WTC11 (cell line): ENCODE data around the gene DDX39B. TPM values are rescaled to one million over a fixed set of nuclear protein-coding genes. Genes with fewer than 3 reads are reported as not detected.
A peak's percentile ranks its signal among the peaks of the same experiment; 100 is the strongest.

Source experiments
- ATAC-seq: fragments of 200-7000 bp; cut with Tn5 transposase; 2 replicates; pipeline ENCODE4 v1.10.0; 2021; ENCODE audit warnings: mild to moderate bottlenecking, moderate library complexity
- CTCF ChIA-PET: fragments of 300-600 bp; sonication (Branson Sonifier 250); formaldehyde crosslinking; loops from one replicate; lab custom pipeline; 2021; ENCODE audit warnings: antibody characterized with exemption; lab: Charles Lee
- POLR2A ChIA-PET: fragments of 350-600 bp; sonication (Branson Sonifier 250); formaldehyde crosslinking; loops from one replicate; lab custom pipeline; 2021; ENCODE audit warnings: antibody characterized with exemption; lab: Charles Lee
- DNase-seq: peaks from one replicate; pipeline ENCODE4 v3.0.0; 2021; ENCODE audit warnings: low spot score
- H3K27ac Mint-ChIP-seq: 2 replicates; pipeline ENCODE4 v1.8.0; 2021; ENCODE audit warnings: mixed read lengths
- H3K27me3 Mint-ChIP-seq: 2 replicates; pipeline ENCODE4 v1.8.0; 2021; ENCODE audit warnings: low read depth, mild to moderate bottlenecking, moderate library complexity, mixed read lengths
- H3K36me3 Mint-ChIP-seq: 2 replicates; pipeline ENCODE4 v1.8.0; 2021; ENCODE audit warnings: mixed read lengths
- H3K4me1 Mint-ChIP-seq: 2 replicates; pipeline ENCODE4 v1.8.0; 2022; ENCODE audit warnings: mixed read lengths
- H3K4me3 Mint-ChIP-seq: 2 replicates; pipeline ENCODE4 v1.8.0; 2021; ENCODE audit warnings: mild to moderate bottlenecking, moderate library complexity, mixed read lengths
- H3K9me3 Mint-ChIP-seq: 2 replicates; pipeline ENCODE4 v1.8.0; 2021; ENCODE audit warnings: mixed read lengths
- CREB1 ChIP-seq: sonication (generic); formaldehyde crosslinking; IDR thresholded peaks from 2 replicates; pipeline ENCODE4 v1.8.0; 2023; ENCODE audit warnings: mild to moderate bottlenecking, missing genetic modification reagents
- ELF4 ChIP-seq: sonication (generic); formaldehyde crosslinking; IDR thresholded peaks from 2 replicates; pipeline ENCODE4 v1.8.1; 2022; ENCODE audit warnings: low read depth, mild to moderate bottlenecking, moderate library complexity, missing genetic modification reagents
- FOXP1 ChIP-seq: sonication (generic); formaldehyde crosslinking; IDR thresholded peaks from 2 replicates; pipeline ENCODE4 v1.8.0; 2022; ENCODE audit warnings: missing genetic modification reagents, mild to moderate bottlenecking, moderate library complexity, borderline replicate concordance
- IRF2 ChIP-seq: sonication (generic); formaldehyde crosslinking; IDR thresholded peaks from 2 replicates; pipeline ENCODE4 v1.8.0; 2022; ENCODE audit warnings: low read depth, missing genetic modification reagents, borderline replicate concordance
- MYBL2 ChIP-seq: sonication (generic); formaldehyde crosslinking; IDR thresholded peaks from 2 replicates; pipeline ENCODE4 v1.8.1; 2023; ENCODE audit warnings: mild to moderate bottlenecking, moderate library complexity, missing genetic modification reagents
- NFE2L1 ChIP-seq: sonication (generic); formaldehyde crosslinking; IDR thresholded peaks from 2 replicates; pipeline ENCODE4 v1.8.1; 2023; ENCODE audit warnings: missing genetic modification reagents
- RELA ChIP-seq: sonication (generic); formaldehyde crosslinking; IDR thresholded peaks from 2 replicates; pipeline ENCODE4 v1.8.1; 2022; ENCODE audit warnings: missing genetic modification reagents, mild to moderate bottlenecking, borderline replicate concordance
- TCF7 ChIP-seq: sonication (generic); formaldehyde crosslinking; IDR thresholded peaks from 2 replicates; pipeline ENCODE4 v1.8.0; 2022; ENCODE audit warnings: mild to moderate bottlenecking, low read depth, missing genetic modification reagents, moderate library complexity
- TEAD1 ChIP-seq: sonication (generic); formaldehyde crosslinking; IDR thresholded peaks from 2 replicates; pipeline ENCODE4 v1.8.0; 2022; ENCODE audit warnings: mild to moderate bottlenecking, missing genetic modification reagents
- TEAD4 ChIP-seq: sonication (generic); formaldehyde crosslinking; IDR thresholded peaks from 2 replicates; pipeline ENCODE4 v1.8.0; 2022; ENCODE audit warnings: mild to moderate bottlenecking, missing genetic modification reagents
- TP53 ChIP-seq: sonication (generic); formaldehyde crosslinking; IDR thresholded peaks from 2 replicates; pipeline ENCODE4 v1.8.1; 2023; ENCODE audit warnings: mild to moderate bottlenecking, missing genetic modification reagents
- ZNF219 ChIP-seq: sonication (generic); formaldehyde crosslinking; IDR thresholded peaks from 2 replicates; pipeline ENCODE4 v1.8.0; 2023; ENCODE audit warnings: missing genetic modification reagents, mild to moderate bottlenecking, borderline replicate concordance
- ZNF423 ChIP-seq: fragments of 250-450 bp; sonication (Bioruptor Pico); IDR thresholded peaks from 2 replicates; pipeline ENCODE4 v2.1.2; 2022; ENCODE audit warnings: mild to moderate bottlenecking, moderate library complexity
- total RNA-seq: library from RNA; stranded (reverse); gene quantifications from 3 replicates; pipeline ENCODE4 v1.2.3, GENCODE V29; 2021
- TF ChIP-seq, protein P1 (sequence below): sonication (generic); formaldehyde crosslinking; IDR thresholded peaks from 2 replicates; pipeline ENCODE4 v1.8.0; 2022; ENCODE audit warnings: mild to moderate bottlenecking, missing genetic modification reagents
- TF ChIP-seq, protein P2 (sequence below): sonication (generic); formaldehyde crosslinking; IDR thresholded peaks from 2 replicates; pipeline ENCODE4 v1.8.0; 2022; ENCODE audit warnings: mild to moderate bottlenecking, missing genetic modification reagents
- TF ChIP-seq, protein P3 (sequence below): sonication (generic); formaldehyde crosslinking; IDR thresholded peaks from 2 replicates; pipeline ENCODE4 v1.8.1; 2022; ENCODE audit warnings: mild to moderate bottlenecking, moderate library complexity, missing genetic modification reagents
- TF ChIP-seq, protein P4 (sequence below): fragments of 250-450 bp; sonication (Bioruptor Pico); IDR thresholded peaks from 2 replicates; pipeline ENCODE4 v1.9.0; 2021; ENCODE audit warnings: mild to moderate bottlenecking, borderline replicate concordance
- TF ChIP-seq, protein P5 (sequence below): sonication (generic); formaldehyde crosslinking; IDR thresholded peaks from 2 replicates; pipeline ENCODE4 v1.8.1; 2023; ENCODE audit warnings: mild to moderate bottlenecking, missing genetic modification reagents, moderate library complexity
- TF ChIP-seq, protein P6 (sequence below): sonication (generic); formaldehyde crosslinking; conservative IDR thresholded peaks from 2 replicates; pipeline ENCODE4 v1.8.1; 2023; ENCODE audit warnings: mild to moderate bottlenecking, low read depth, missing genetic modification reagents, moderate library complexity
- TF ChIP-seq, protein P7 (sequence below): sonication (generic); formaldehyde crosslinking; IDR thresholded peaks from 2 replicates; pipeline ENCODE4 v1.8.1; 2023; ENCODE audit warnings: mild to moderate bottlenecking, missing genetic modification reagents
- TF ChIP-seq, protein P8 (sequence below): fragments of 250-450 bp; sonication (Bioruptor Pico); IDR thresholded peaks from 2 replicates; pipeline ENCODE4 v1.8.0; 2021; ENCODE audit warnings: mild to moderate bottlenecking

DDX39B gene
- total RNA-seq, 1 experiment from 2014 or later = 712 TPM

DNA sequence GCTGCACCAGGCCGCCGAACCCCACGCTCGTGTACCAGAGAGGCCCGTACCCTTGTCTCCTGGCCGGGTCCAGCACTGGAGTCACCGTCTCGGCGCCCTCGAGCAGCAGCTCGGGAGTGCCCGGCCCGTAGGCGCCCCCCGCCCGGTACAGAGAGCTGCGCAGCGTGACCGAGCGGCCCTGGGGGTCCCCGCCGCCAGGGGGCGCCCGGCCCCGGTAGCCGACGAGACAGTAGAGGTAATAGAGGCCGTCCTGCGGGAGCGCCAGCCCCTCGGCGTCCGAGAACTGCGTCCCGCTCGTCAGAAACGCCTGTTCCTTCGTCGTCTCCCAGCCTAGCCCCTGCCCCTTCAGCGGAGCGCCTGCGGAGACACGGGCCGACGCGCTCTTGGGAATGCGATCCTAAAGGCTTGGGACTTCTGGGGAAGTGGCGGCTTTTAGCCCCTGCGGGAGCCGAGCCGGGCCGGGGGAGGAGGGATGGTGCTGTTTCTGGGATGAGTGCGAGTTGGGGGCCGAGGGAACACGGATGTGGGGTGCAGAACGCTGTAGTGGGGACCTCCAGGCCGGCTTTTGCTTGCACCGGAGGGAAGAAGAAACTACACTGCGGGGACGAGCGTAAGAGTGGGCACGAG is 39.1 kb upstream of the DDX39B start:
- Mint-ChIP-seq H3K27ac (peak overlapping the region; percentile 10; the same call in 1 of the 2 replicates), H3K4me1 (peaks cover 38% of the 10 kb centered on the region), H3K27me3 (peaks cover 48% of the 10 kb centered on the region), H3K36me3 (no peaks in the 10 kb centered on the region), H3K4me3 (peak overlapping the region; percentile 92), H3K9me3 (no peaks in the 10 kb centered on the region)
- POLR2A ChIA-PET = interaction anchor here (0.6 to 1.5 kb wide), 5 partner anchors 23 to 282 kb away, joined by 3 to 5 read pairs (median 3); partner anchors contain the start of genes ATP6V1G2, DDX39B, NEU1 and NFKBIL1
- DNase-seq = peak; percentile 90
- CTCF ChIA-PET = interaction anchor here (0.5 to 15.1 kb wide), 29 partner anchors 9 to 282 kb away, joined by 3 to 293 read pairs (median 4); partner anchors contain the start of genes ATP6V1G2, C6orf47, DDX39B and MICB
- ATAC-seq = peak; percentile 72
- TF ChIP-seq, protein P1, sequence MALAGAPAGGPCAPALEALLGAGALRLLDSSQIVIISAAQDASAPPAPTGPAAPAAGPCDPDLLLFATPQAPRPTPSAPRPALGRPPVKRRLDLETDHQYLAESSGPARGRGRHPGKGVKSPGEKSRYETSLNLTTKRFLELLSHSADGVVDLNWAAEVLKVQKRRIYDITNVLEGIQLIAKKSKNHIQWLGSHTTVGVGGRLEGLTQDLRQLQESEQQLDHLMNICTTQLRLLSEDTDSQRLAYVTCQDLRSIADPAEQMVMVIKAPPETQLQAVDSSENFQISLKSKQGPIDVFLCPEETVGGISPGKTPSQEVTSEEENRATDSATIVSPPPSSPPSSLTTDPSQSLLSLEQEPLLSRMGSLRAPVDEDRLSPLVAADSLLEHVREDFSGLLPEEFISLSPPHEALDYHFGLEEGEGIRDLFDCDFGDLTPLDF = peak; percentile 7; the same call in 1 of the 2 replicates
- TF ChIP-seq, protein P2, sequence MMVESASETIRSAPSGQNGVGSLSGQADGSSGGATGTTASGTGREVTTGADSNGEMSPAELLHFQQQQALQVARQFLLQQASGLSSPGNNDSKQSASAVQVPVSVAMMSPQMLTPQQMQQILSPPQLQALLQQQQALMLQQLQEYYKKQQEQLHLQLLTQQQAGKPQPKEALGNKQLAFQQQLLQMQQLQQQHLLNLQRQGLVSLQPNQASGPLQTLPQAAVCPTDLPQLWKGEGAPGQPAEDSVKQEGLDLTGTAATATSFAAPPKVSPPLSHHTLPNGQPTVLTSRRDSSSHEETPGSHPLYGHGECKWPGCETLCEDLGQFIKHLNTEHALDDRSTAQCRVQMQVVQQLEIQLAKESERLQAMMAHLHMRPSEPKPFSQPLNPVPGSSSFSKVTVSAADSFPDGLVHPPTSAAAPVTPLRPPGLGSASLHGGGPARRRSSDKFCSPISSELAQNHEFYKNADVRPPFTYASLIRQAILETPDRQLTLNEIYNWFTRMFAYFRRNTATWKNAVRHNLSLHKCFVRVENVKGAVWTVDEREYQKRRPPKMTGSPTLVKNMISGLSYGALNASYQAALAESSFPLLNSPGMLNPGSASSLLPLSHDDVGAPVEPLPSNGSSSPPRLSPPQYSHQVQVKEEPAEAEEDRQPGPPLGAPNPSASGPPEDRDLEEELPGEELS (CRISPR knock-in tag) = 0 out of 2 replicates have a peak, but pooled peaks have one; percentile 24
- TF ChIP-seq, protein P3, sequence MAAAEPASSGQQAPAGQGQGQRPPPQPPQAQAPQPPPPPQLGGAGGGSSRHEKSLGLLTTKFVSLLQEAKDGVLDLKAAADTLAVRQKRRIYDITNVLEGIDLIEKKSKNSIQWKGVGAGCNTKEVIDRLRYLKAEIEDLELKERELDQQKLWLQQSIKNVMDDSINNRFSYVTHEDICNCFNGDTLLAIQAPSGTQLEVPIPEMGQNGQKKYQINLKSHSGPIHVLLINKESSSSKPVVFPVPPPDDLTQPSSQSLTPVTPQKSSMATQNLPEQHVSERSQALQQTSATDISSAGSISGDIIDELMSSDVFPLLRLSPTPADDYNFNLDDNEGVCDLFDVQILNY (CRISPR knock-in tag) = peak; percentile 37; the same call in 1 of the 2 replicates
- no peak for TF ChIP-seq RELA (CRISPR knock-in tag)
- TF ChIP-seq IRF2 (CRISPR knock-in tag) = no peak
- TF ChIP-seq, protein P4, sequence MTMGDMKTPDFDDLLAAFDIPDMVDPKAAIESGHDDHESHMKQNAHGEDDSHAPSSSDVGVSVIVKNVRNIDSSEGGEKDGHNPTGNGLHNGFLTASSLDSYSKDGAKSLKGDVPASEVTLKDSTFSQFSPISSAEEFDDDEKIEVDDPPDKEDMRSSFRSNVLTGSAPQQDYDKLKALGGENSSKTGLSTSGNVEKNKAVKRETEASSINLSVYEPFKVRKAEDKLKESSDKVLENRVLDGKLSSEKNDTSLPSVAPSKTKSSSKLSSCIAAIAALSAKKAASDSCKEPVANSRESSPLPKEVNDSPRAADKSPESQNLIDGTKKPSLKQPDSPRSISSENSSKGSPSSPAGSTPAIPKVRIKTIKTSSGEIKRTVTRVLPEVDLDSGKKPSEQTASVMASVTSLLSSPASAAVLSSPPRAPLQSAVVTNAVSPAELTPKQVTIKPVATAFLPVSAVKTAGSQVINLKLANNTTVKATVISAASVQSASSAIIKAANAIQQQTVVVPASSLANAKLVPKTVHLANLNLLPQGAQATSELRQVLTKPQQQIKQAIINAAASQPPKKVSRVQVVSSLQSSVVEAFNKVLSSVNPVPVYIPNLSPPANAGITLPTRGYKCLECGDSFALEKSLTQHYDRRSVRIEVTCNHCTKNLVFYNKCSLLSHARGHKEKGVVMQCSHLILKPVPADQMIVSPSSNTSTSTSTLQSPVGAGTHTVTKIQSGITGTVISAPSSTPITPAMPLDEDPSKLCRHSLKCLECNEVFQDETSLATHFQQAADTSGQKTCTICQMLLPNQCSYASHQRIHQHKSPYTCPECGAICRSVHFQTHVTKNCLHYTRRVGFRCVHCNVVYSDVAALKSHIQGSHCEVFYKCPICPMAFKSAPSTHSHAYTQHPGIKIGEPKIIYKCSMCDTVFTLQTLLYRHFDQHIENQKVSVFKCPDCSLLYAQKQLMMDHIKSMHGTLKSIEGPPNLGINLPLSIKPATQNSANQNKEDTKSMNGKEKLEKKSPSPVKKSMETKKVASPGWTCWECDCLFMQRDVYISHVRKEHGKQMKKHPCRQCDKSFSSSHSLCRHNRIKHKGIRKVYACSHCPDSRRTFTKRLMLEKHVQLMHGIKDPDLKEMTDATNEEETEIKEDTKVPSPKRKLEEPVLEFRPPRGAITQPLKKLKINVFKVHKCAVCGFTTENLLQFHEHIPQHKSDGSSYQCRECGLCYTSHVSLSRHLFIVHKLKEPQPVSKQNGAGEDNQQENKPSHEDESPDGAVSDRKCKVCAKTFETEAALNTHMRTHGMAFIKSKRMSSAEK (CRISPR knock-in tag) = no peak
- TF ChIP-seq, protein P5, sequence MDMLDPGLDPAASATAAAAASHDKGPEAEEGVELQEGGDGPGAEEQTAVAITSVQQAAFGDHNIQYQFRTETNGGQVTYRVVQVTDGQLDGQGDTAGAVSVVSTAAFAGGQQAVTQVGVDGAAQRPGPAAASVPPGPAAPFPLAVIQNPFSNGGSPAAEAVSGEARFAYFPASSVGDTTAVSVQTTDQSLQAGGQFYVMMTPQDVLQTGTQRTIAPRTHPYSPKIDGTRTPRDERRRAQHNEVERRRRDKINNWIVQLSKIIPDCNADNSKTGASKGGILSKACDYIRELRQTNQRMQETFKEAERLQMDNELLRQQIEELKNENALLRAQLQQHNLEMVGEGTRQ (CRISPR knock-in tag) = no peak
- TF ChIP-seq, protein P6, sequence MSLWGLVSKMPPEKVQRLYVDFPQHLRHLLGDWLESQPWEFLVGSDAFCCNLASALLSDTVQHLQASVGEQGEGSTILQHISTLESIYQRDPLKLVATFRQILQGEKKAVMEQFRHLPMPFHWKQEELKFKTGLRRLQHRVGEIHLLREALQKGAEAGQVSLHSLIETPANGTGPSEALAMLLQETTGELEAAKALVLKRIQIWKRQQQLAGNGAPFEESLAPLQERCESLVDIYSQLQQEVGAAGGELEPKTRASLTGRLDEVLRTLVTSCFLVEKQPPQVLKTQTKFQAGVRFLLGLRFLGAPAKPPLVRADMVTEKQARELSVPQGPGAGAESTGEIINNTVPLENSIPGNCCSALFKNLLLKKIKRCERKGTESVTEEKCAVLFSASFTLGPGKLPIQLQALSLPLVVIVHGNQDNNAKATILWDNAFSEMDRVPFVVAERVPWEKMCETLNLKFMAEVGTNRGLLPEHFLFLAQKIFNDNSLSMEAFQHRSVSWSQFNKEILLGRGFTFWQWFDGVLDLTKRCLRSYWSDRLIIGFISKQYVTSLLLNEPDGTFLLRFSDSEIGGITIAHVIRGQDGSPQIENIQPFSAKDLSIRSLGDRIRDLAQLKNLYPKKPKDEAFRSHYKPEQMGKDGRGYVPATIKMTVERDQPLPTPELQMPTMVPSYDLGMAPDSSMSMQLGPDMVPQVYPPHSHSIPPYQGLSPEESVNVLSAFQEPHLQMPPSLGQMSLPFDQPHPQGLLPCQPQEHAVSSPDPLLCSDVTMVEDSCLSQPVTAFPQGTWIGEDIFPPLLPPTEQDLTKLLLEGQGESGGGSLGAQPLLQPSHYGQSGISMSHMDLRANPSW (CRISPR knock-in tag) = no peak
- TF ChIP-seq, protein P7, sequence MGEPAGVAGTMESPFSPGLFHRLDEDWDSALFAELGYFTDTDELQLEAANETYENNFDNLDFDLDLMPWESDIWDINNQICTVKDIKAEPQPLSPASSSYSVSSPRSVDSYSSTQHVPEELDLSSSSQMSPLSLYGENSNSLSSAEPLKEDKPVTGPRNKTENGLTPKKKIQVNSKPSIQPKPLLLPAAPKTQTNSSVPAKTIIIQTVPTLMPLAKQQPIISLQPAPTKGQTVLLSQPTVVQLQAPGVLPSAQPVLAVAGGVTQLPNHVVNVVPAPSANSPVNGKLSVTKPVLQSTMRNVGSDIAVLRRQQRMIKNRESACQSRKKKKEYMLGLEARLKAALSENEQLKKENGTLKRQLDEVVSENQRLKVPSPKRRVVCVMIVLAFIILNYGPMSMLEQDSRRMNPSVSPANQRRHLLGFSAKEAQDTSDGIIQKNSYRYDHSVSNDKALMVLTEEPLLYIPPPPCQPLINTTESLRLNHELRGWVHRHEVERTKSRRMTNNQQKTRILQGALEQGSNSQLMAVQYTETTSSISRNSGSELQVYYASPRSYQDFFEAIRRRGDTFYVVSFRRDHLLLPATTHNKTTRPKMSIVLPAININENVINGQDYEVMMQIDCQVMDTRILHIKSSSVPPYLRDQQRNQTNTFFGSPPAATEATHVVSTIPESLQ (CRISPR knock-in tag) = no peak
- no peak for TF ChIP-seq NFE2L1 (CRISPR knock-in tag)
- TF ChIP-seq TCF7 (CRISPR knock-in tag) = no peak
- 0 out of 2 replicates have a peak, but pooled peaks have one; percentile 38 for TF ChIP-seq CREB1 (CRISPR knock-in tag)
- TF ChIP-seq MYBL2 = no peak
- no peak for TF ChIP-seq ELF4 (CRISPR knock-in tag)
- TF ChIP-seq TEAD4 = no peak
- TF ChIP-seq FOXP1 (CRISPR knock-in tag) = peak; percentile 72; the same call in 1 of the 2 replicates
- no peak; the same call in none of the 2 replicates for TF ChIP-seq ZNF219 (CRISPR knock-in tag)
- TF ChIP-seq, protein P8, sequence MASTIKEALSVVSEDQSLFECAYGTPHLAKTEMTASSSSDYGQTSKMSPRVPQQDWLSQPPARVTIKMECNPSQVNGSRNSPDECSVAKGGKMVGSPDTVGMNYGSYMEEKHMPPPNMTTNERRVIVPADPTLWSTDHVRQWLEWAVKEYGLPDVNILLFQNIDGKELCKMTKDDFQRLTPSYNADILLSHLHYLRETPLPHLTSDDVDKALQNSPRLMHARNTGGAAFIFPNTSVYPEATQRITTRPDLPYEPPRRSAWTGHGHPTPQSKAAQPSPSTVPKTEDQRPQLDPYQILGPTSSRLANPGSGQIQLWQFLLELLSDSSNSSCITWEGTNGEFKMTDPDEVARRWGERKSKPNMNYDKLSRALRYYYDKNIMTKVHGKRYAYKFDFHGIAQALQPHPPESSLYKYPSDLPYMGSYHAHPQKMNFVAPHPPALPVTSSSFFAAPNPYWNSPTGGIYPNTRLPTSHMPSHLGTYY (CRISPR knock-in tag) = no peak
- TF ChIP-seq TP53 = no peak
- no peak for TF ChIP-seq TEAD1 (CRISPR knock-in tag)
- TF ChIP-seq ZNF423 = no peak
